KOPT-K1 (cell line): Measurements from ENCODE around the gene MAP3K6.
A peak's percentile ranks its signal among the peaks of the same experiment; 100 is the strongest.

Experiments used
- H3K27ac ChIP-seq: fragments of 200-600 bp; sonication (generic); 2 replicates; pipeline ENCODE4 v1.5.1; 2016; ENCODE audit warnings: antibody characterized with exemption, mild to moderate bottlenecking, low read depth, low read length; ENCODE audit not compliant: poor library complexity, severe bottlenecking
- H3K36me3 ChIP-seq: fragments of 200-600 bp; sonication (generic); 2 replicates; pipeline ENCODE4 v1.5.1; 2017; ENCODE audit warnings: antibody characterized with exemption, mild to moderate bottlenecking, low read length, moderate library complexity; ENCODE audit not compliant: insufficient read depth
- H3K9me3 ChIP-seq: fragments of 200-600 bp; sonication (generic); 2 replicates; pipeline ENCODE4 v1.5.1; 2017; ENCODE audit warnings: antibody characterized with exemption, low read length, mild to moderate bottlenecking; ENCODE audit not compliant: insufficient read depth, poor library complexity, severe bottlenecking

The MAP3K6 gene

GRCh38 chr1:27402349-27402754, 35.6 kb upstream of the MAP3K6 start:
- H3K27ac ChIP-seq = no peak overlapping the region
- H3K36me3 ChIP-seq = peaks cover 39% of the 10 kb centered on the region
- H3K9me3 ChIP-seq = no peaks in the 10 kb centered on the region

GRCh38 chr1:27400963-27401341, 34.2 kb upstream of the MAP3K6 start:
- H3K9me3 ChIP-seq = no peaks in the 10 kb centered on the region
- H3K36me3 ChIP-seq = peaks cover 25% of the 10 kb centered on the region
- no peak overlapping the region for H3K27ac ChIP-seq

- Histone ChIP-seq H3K27ac (no peak overlapping the region), H3K36me3 (peaks cover 22% of the 10 kb centered on the region), H3K9me3 (no peaks in the 10 kb centered on the region)
These were observed 33.6 kb upstream of the MAP3K6 start for GRCh38 chr1:27400082-27400962.

GRCh38 chr1:27399251-27400025, 32.7 kb upstream of the MAP3K6 start:
- Histone ChIP-seq H3K36me3 (peaks cover 13% of the 10 kb centered on the region), H3K9me3 (no peaks in the 10 kb centered on the region), H3K27ac (no peak overlapping the region)

GRCh38 chr1:27398405-27399149, 31.8 kb upstream of the MAP3K6 start:
- H3K36me3 ChIP-seq = peaks cover 5% of the 10 kb centered on the region; the same call in 1 of the 2 replicates
- no peaks in the 10 kb centered on the region for H3K9me3 ChIP-seq
- no peak overlapping the region for H3K27ac ChIP-seq

GRCh38 chr1:27397749-27398148, 31.0 kb upstream of the MAP3K6 start:
- no peak overlapping the region for H3K27ac ChIP-seq
- no peaks in the 10 kb centered on the region for H3K9me3 ChIP-seq
- peaks cover 4% of the 10 kb centered on the region; the same call in 1 of the 2 replicates for H3K36me3 ChIP-seq

GRCh38 chr1:27397110-27397509, 30.3 kb upstream of the MAP3K6 start:
- Histone ChIP-seq H3K36me3 (no peaks in the 10 kb centered on the region), H3K9me3 (no peaks in the 10 kb centered on the region), H3K27ac (no peak overlapping the region)

- Histone ChIP-seq H3K36me3 (no peaks in the 10 kb centered on the region), H3K27ac (no peak overlapping the region), H3K9me3 (no peaks in the 10 kb centered on the region)
These were observed 28.9 kb upstream of the MAP3K6 start for GRCh38 chr1:27395441-27396195.

GRCh38 chr1:27394925-27395324, 28.2 kb upstream of the MAP3K6 start:
- H3K9me3 ChIP-seq = no peaks in the 10 kb centered on the region
- no peak overlapping the region for H3K27ac ChIP-seq

GRCh38 chr1:27394282-27394658, 27.5 kb upstream of the MAP3K6 start:
- H3K9me3 ChIP-seq = no peaks in the 10 kb centered on the region
- no peaks in the 10 kb centered on the region for H3K36me3 ChIP-seq
- H3K27ac ChIP-seq = no peak overlapping the region

More at GRCh38 chr1:27394925-27395324, 28.2 kb upstream of the MAP3K6 start:
- no peaks in the 10 kb centered on the region for H3K36me3 ChIP-seq

- H3K9me3 ChIP-seq = no peaks in the 10 kb centered on the region
- no peaks in the 10 kb centered on the region for H3K36me3 ChIP-seq
- no peak overlapping the region for H3K27ac ChIP-seq
These were observed 27.0 kb upstream of the MAP3K6 start for GRCh38 chr1:27393641-27394281.

- H3K9me3 ChIP-seq = no peaks in the 10 kb centered on the region
- H3K36me3 ChIP-seq = no peaks in the 10 kb centered on the region
- H3K27ac ChIP-seq = peak overlapping the region; percentile 49
These were observed 26.2 kb upstream of the MAP3K6 start for GRCh38 chr1:27392778-27393635.

- H3K36me3 ChIP-seq = no peaks in the 10 kb centered on the region
- H3K27ac ChIP-seq = peak within 1 kb of the TSS; percentile 49
- H3K9me3 ChIP-seq = no peaks in the 10 kb centered on the region
These were observed 25.5 kb upstream of the MAP3K6 start, which contains the start of gene GPR3 for GRCh38 chr1:27392096-27392777. GPR3 (plus strand) TSS chr1:27392622; CDS start chr1:27393799, 1,177 bp downstream.
